GM12878 (cell line): ENCODE data around the gene FAM219A. TPM values are rescaled to one million over a fixed set of nuclear protein-coding genes. Genes with fewer than 3 reads are reported as not detected.

Experiments
- ATAC-seq: fragments of 200-7000 bp; cut with Tn5 transposase; 3 replicates; pipeline ENCODE4 v1.9.1; 2020; ENCODE audit warnings: mild to moderate bottlenecking, moderate library complexity
- BruUV-seq: library from RNA; stranded (reverse); fragments of 400-500 nt; replicated peaks from 2 replicates; lab custom pipeline; 2021; lab: Mats Ljungman, UMichigan
- CTCF ChIA-PET: fragments of 300-600 bp; sonication (Branson Sonifier 250); formaldehyde crosslinking; extraction: SDS; loops from one replicate; lab custom pipeline; 2021; ENCODE audit warnings: inconsistent platforms; lab: Yijun Ruan, JAX
- POLR2A ChIA-PET: fragments of 350-600 bp; formaldehyde crosslinking; extraction: SDS; loops from one replicate; lab custom pipeline; 2021; ENCODE audit warnings: inconsistent platforms; lab: Charles Lee
- RAD21 ChIA-PET: fragments of 300-600 bp; sonication (Branson Sonifier 250); formaldehyde crosslinking; loops from one replicate; lab custom pipeline; 2023; ENCODE audit warnings: antibody characterized with exemption; ENCODE audit not compliant: unreplicated experiment; lab: Charles Lee
- SMC1A ChIA-PET: fragments of 300-600 bp; sonication (Branson Sonifier 250); formaldehyde crosslinking; loops from one replicate; lab custom pipeline; 2023; ENCODE audit not compliant: unreplicated experiment, uncharacterized antibody; lab: Charles Lee
- DNase-seq: peaks from one replicate; pipeline ENCODE4 v3.0.0-alpha.2; 2011; ENCODE audit warnings: low read depth, low spot score
- FAIRE-seq: peaks from 3 replicates; lab custom pipeline; 2011; peaks lifted over from hg19 to GRCh38; lab: Jason Lieb, UNC
- H2AFZ ChIP-seq: 2 replicates; pipeline ENCODE4 v1.6.0; 2011; ENCODE audit warnings: low read depth, low read length, control low read depth; ENCODE audit not compliant: control insufficient read depth
- H3K27ac ChIP-seq: 2 replicates; pipeline ENCODE4 v1.5.1; 2011; ENCODE audit warnings: control low read depth; ENCODE audit not compliant: control insufficient read depth, insufficient read depth
- H3K27me3 ChIP-seq, 2 experiments: replicated peaks in 1 of 2; 2 replicates each; pipeline versions ENCODE4 v1.6.0 to v1.6.1; 2011; ENCODE audit warnings: low read length in 1 of 2; ENCODE audit not compliant: control insufficient read depth in 2 of 2, insufficient read depth in 2 of 2
- H3K36me3 ChIP-seq, 2 experiments: 2 replicates each; pipeline ENCODE4 v1.5.1; 2011; ENCODE audit warnings: low read length in 1 of 2; ENCODE audit not compliant: control insufficient read depth in 2 of 2, insufficient read depth in 2 of 2
- H3K4me1 ChIP-seq: 2 replicates; pipeline ENCODE4 v1.6.1; 2011; ENCODE audit warnings: mild to moderate bottlenecking, low read length, moderate library complexity, mixed read lengths; ENCODE audit not compliant: control insufficient read depth, insufficient read depth
- H3K4me2 ChIP-seq: 2 replicates; pipeline ENCODE4 v1.6.0; 2011; ENCODE audit warnings: control low read depth; ENCODE audit not compliant: control insufficient read depth, insufficient read depth
- H3K4me3 ChIP-seq: fragments of 200-600 bp; sonication (generic); 2 replicates; pipeline ENCODE4 v1.5.1; 2016
- H3K79me2 ChIP-seq: 2 replicates; pipeline ENCODE4 v1.6.0; 2011; ENCODE audit warnings: low read length; ENCODE audit not compliant: control insufficient read depth, insufficient read depth
- H3K9ac ChIP-seq: 2 replicates; pipeline ENCODE4 v1.8.0; 2011; ENCODE audit warnings: low read length, control low read depth, mixed read lengths; ENCODE audit not compliant: control insufficient read depth, insufficient read depth
- H3K9me3 ChIP-seq: replicated peaks from 3 replicates; pipeline ENCODE4 v1.5.1; 2011; ENCODE audit warnings: mild to moderate bottlenecking, low read length; ENCODE audit not compliant: control insufficient read depth, insufficient read depth
- H4K20me1 ChIP-seq: 2 replicates; pipeline ENCODE4 v1.6.0; 2011; ENCODE audit not compliant: control insufficient read depth, insufficient read depth
- FOXK2 ChIP-seq: fragments of 450-650 bp; IDR thresholded peaks from 2 replicates; pipeline ENCODE4 v1.6.1; 2017; ENCODE audit warnings: mild to moderate bottlenecking, moderate library complexity
- GATAD2B ChIP-seq: fragments of 450-650 bp; conservative IDR thresholded peaks from 2 replicates; pipeline ENCODE4 v1.6.1; 2017; ENCODE audit warnings: low read depth, mild to moderate bottlenecking, moderate library complexity
- TAF1 ChIP-seq: IDR thresholded peaks from 2 replicates; pipeline ENCODE4 v1.6.1; 2011; ENCODE audit warnings: mild to moderate bottlenecking, low read depth, low read length, borderline replicate concordance
- WRNIP1 ChIP-seq: IDR thresholded peaks from 2 replicates; pipeline ENCODE4 v1.6.1; 2011; ENCODE audit warnings: low read depth, low read length, improper control_type of control experiment, borderline replicate concordance
- YY1 ChIP-seq: IDR thresholded peaks from 2 replicates; pipeline ENCODE4 v1.6.1; 2011; ENCODE audit warnings: low read depth, mild to moderate bottlenecking, low read length
- ZNF207 ChIP-seq: fragments of 450-650 bp; IDR thresholded peaks from 2 replicates; pipeline ENCODE4 v1.6.1; 2014; ENCODE audit warnings: antibody characterized with exemption, mild to moderate bottlenecking, borderline replicate concordance
- ZNF24 ChIP-seq: fragments of 450-650 bp; IDR thresholded peaks from 2 replicates; pipeline ENCODE4 v1.6.1; 2017; ENCODE audit warnings: antibody characterized with exemption, mild to moderate bottlenecking
- WGBS: methylation state at CpG from one replicate; pipeline ENCODE4 v1.1.6; 2016; ENCODE audit warnings: low lambda C conversion rate; ENCODE audit not compliant: insufficient replicate concordance, insufficient coverage; ENCODE audit errors: missing lambda C conversion rate; 5-methylcytosine and 5-hydroxymethylcytosine counted together
- in situ Hi-C: fragments of 300-500 bp; cut with MboI; formaldehyde crosslinking; loops from 9 replicates; pipeline ENCODE4 v1.14.3; 2018; ENCODE audit warnings: mixed read lengths
- intact Hi-C: fragments of 100-400 bp; cut with micrococcal nuclease; formaldehyde crosslinking; loops from one replicate; pipeline ENCODE4 v1.14.2; 2022; ENCODE audit not compliant: unreplicated experiment
- polyA plus RNA-seq, 11 experiments: library from polyadenylated mRNA; depleted of rRNA in 4 of 11; unstranded in 6 of 11; stranded (reverse) in 5 of 11; fragments of >200 nt; fragmentation: Nextera tagmentation in 4 of 11; fragmentation: Illumina TruSeq in 1 of 11; extraction: Ambion mirVana in 4 of 11; extraction: Trizol in 1 of 11; gene quantifications; 1 replicate in 1 of 11; 2 replicates in 10 of 11; pipeline versions ENCODE4 v1.2.1 to v1.2.3, GENCODE V29; 2011 to 2016; ENCODE audit warnings: inconsistent platforms in 2 of 11, missing spikeins in 2 of 11, low read depth in 1 of 11
- total RNA-seq, 4 experiments: library from RNA; depleted of rRNA in 3 of 4; stranded (reverse); fragments of >200 nt in 3 of 4; fragmentation: Illumina TruSeq in 1 of 4; extraction: Trizol in 1 of 4; gene quantifications; 2 replicates each; pipeline versions ENCODE4 v1.2.1 to v1.2.3, GENCODE V29; 2013 to 2021

FAM219A gene
- total and polyA plus RNA-seq, 10 of the 15 experiments (the other 5 are each of a cell fraction or from before 2014, with no cell fraction given): 0.11 to 2.0 (median 0.71) TPM

DNA sequence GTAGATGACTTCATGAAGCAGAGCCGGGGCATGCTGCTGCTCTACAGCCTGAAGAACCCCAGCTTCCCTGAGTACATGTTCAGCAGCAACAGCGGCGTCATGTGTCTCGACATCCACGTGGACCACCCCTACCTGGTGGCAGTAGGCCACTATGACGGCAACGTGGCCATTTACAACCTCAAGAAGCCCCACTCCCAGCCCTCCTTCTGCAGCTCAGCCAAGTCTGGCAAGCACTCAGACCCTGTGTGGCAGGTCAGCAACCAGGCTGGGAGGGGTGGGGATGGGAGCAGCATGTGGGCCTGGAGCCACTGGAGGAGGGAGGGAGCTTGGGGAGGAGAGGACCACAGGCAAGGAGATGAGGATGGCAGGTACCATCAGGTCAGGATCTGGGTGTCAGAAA lies 48.3 kb upstream of the FAM219A start:
- Histone ChIP-seq H3K9me3 (no peaks in the 10 kb centered on the region), H3K36me3 (no peaks in the 10 kb centered on the region; a peak in 1 of 4 replicates), H4K20me1 (no peaks in the 10 kb centered on the region; the same call in 1 of the 2 replicates), H2AFZ (no peak overlapping the region), H3K4me3 (no peak overlapping the region), H3K27ac (no peak overlapping the region), H3K79me2 (no peaks in the 10 kb centered on the region), H3K27me3 (peaks cover 2 to 10% of the 10 kb centered on the region in 2 experiments; a peak in 3 of 4 replicates), H3K4me1 (no peaks in the 10 kb centered on the region), H3K4me2 (no peak overlapping the region), H3K9ac (no peak overlapping the region)
- ChIA-PET POLR2A (interaction anchor here (0.9 kb wide), 1 partner anchor 10 kb away, joined by 3 read pairs; no protein-coding TSS in a partner anchor), CTCF (interaction anchor here (0.5 to 1.5 kb wide), 2 partner anchors 9 to 365 kb away, joined by 4 to 6 read pairs; no protein-coding TSS in a partner anchor), SMC1A (interaction anchor here (0.5 to 1.7 kb wide), 3 partner anchors 10 to 430 kb away, joined by 3 to 5 read pairs (median 3); no protein-coding TSS in a partner anchor), RAD21 (interaction anchor here (1.0 kb wide), 1 partner anchor 103 kb away, joined by 3 read pairs; no protein-coding TSS in a partner anchor)
- ATAC-seq (no peak), DNase-seq (no peak), FAIRE-seq (no peak)
- BruUV-seq: no TSS peak
- TF ChIP-seq FOXK2 (no peak), WRNIP1 (no peak), TAF1 (no peak), YY1 (no peak), GATAD2B (no peak), ZNF24 (no peak), ZNF207 (no peak)
- 20% methylated on average over 7 of the region's 7 CpGs for WGBS
- in situ Hi-C loops (no loop called here), intact Hi-C loops (no loop called here)
